OCI-LY3 (cell line): ENCODE data around the gene TECPR2.

ENCODE experiments used
- EZH2phosphoT487 ChIP-seq: fragments of 200-600 bp; shearing (Covaris generic); IDR thresholded peaks from 2 replicates; pipeline ENCODE4 v1.6.1; 2018; ENCODE audit warnings: antibody characterized with exemption, mixed run types, low read depth
- TF ChIP-seq, protein P1 (sequence below): fragments of 200-600, 300-600 bp; sonication (generic); IDR thresholded peaks from 2 replicates; pipeline ENCODE4 v1.5.1; 2014; ENCODE audit warnings: antibody characterized with exemption, low read length, low read depth

DNA sequence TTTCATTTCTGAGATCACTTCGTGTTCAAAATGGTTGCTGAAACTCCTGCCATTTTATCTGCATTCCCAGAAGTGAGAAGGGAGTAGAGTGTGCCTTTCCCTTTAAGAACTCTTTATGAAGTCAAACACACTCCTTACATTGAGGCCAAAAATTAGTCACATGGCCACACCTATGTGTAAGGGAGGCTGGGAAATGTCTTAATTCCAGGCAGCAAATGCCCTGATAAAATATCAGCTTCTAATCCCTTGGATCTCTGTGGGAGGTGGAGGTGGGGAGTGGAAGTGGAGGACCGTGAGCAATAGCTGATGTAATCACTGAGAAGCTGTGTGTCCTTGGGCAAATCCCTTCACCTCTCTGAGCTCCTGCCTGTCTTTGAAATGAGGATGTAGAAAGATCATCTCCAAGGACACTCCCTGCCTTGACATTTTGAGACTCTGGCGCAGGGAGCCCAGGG lies 169.5 kb downstream of the TECPR2 start:
- TF ChIP-seq EZH2phosphoT487 = no peak
- TF ChIP-seq, protein P1, sequence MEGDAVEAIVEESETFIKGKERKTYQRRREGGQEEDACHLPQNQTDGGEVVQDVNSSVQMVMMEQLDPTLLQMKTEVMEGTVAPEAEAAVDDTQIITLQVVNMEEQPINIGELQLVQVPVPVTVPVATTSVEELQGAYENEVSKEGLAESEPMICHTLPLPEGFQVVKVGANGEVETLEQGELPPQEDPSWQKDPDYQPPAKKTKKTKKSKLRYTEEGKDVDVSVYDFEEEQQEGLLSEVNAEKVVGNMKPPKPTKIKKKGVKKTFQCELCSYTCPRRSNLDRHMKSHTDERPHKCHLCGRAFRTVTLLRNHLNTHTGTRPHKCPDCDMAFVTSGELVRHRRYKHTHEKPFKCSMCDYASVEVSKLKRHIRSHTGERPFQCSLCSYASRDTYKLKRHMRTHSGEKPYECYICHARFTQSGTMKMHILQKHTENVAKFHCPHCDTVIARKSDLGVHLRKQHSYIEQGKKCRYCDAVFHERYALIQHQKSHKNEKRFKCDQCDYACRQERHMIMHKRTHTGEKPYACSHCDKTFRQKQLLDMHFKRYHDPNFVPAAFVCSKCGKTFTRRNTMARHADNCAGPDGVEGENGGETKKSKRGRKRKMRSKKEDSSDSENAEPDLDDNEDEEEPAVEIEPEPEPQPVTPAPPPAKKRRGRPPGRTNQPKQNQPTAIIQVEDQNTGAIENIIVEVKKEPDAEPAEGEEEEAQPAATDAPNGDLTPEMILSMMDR = no peak
